ACHN (cell line): ENCODE results near the gene SLC22A16.

ENCODE experiments used
- DNase-seq: peaks from one replicate; pipeline ENCODE4 v3.0.0-alpha.2; 2015
- in situ Hi-C: cut with HindIII; loops from 2 replicates; pipeline ENCODE4 v1.10.0; 2017; ENCODE audit warnings: low sequenced_read_pairs, low pct_ligation_motif_present, low pct_unique_long_range_greater_than_20kb

SLC22A16 gene

DNA sequence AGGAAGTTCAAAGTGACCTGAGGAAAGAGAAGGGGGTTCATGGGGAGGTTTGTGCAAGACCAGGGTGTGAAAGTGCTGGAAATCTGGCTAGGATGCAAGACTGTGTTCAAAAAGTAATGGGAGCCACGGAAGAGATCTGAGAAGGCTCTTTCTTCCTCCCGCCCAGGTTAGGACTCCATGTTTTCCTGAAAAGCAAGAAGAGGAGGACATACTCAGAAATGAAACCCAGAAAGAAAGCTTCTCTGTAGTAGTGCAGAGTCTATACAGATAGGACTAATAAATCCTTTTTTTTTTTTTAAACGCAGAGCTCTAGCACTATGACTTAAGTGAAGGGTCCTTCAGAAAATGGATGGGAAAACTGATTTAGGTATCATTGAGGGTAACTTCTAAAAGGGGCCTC, 57.8 kb downstream of the SLC22A16 start:
- in situ Hi-C loops = no loop called here
- no peak for DNase-seq

DNA sequence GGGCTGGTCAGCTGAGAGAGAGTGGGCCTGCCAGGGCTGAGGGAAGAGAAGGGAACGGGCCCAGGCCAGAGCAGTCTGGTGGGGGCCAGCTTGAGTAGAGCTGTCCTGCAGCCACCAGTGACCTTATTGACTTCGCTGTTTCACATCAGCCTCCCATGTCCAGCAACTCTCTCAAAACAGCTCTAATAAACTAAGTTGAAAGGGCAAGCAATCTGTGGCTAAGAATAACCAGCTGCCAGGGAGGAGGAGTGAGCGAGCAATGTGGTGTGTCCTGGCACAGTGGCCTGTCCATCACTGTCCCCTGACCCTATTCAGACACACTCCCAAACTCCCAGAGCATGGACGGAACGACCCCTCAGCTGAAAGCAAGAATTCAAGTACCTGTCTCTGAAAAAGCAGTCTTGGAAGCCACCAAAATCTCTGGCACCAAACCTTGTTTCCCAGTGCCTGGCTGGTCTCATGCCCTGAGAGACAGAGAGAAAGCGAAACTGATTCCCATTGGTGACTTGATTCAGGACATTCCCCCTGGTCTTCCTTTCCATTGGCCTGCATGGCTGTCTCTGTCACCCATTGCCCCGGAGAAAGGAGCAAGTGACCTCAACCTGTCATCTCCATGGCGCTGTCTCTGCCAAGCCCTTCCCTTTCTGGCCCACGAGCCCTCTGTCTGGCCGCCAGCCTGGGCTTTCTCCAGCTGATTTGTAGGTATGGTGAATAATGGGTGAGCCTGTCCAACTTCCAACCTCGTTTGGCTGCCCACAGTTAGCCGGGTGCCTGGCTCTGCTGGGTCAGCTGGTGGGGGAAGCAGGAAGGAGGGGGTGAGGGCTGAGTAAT, 61.1 kb downstream of the SLC22A16 start, which contains the start of gene DDO:
TSS of gene DDO (minus strand) at position 490 of the 831 bp plus-strand sequence. CDS start 2,113 bp downstream, outside the sequence.
- peak; percentile 72 for DNase-seq

DNA sequence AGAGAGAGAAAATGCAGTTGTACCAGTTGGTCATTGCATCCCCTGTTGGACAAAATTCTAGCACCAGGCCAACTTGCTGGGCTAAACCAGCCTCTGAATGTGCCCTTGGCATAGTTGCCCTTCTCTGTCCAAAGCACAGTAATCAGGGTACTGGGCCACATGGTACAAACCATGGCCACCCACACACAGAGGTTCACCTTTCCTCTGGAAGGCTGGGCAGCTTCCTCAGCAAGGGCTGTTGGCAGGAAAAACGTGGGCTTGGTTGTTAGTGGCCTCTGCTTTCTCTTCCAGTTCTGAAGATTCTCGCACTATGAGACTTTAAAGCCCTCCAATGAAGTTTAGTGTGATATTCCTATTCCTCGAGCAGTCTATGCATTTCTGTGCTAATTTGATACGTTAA, 61.7 kb downstream of the SLC22A16 start:
- in situ Hi-C loops = no loop called here

More for the DNA sequence above, 61.1 kb downstream of the SLC22A16 start, which contains the start of gene DDO:
- in situ Hi-C loops = no loop called here

DNA sequence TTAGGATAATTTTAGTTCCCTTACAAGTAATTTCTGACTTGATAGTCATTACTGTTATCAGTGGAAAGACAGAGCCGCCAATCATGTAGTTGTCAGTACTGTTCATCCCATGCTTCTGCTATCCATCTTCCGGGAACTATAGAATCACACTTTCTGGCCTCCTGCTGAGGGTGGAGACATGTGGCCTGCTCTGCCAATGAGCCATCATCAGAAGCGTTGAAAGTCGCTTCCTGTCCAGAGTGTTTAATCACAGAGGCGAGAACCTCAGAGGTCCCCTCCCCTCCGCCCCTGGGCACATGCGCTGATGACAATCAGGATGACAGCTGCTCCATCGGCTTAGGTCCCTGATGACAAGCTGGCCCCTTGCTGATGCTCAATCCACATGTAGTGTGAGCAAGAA, 64.1 kb downstream of the SLC22A16 start:
- DNase-seq = no peak
- in situ Hi-C loops = no loop called here

More for the DNA sequence above, 61.7 kb downstream of the SLC22A16 start:
- DNase-seq = no peak

DNA sequence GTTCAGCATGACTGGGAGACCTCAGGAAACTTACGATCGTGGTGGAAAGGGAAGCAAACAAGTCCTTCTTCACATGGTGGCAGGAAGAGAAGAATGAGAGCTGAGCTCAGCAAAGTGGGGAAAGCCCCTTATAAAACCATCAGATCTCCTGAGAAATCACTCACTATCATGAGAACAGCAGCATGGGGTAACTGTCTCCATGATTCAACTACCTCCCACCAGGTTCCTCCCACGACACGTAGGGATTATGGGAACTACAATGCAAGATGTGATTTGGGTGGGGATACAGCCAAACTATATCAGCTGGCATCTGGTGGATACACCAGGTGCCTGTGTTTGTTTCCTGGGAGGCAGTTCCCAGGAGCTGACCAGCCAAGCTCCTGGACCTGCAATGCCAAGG, 65.9 kb downstream of the SLC22A16 start:
- in situ Hi-C loops = no loop called here

DNA sequence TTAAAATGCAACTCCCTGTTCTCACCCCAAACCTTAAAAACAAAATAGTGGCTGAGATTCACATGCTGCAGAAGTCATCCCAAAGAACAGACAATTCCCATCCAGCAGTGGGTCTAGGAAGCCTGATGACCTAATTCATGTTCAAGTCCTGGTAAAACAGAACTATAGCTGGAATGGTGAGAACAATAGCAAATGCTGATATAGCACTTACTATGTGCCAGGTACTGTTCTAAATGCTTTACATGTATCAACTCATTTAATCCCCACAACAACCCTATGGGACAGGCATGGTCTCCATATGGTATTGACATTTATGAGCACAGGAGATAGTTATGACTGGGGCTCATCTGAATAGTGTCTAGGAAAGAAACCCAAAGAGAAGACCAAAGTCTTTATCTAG, 66.6 kb downstream of the SLC22A16 start:
- in situ Hi-C loops = no loop called here
- DNase-seq = no peak

More for the DNA sequence above, 65.9 kb downstream of the SLC22A16 start:
- no peak for DNase-seq

DNA sequence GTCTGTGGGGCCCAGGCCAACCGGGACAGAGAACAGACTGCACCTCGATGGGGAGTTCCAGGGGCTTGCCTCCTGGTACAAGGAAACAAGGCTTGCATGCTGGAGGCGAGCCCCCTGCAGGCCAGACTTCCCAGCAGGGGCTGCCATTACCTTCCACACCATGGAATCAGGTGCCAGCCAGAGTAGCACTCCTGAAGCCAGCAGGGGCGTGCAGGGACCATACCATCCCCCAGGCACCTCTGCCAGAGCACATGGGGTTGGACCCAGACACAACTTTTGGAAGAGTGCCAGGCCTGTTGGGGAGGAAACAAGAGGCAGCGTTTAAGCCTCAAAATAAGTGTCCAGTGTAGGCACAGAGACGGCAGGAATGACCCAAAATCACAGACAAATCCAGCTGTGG, 67.5 kb downstream of the SLC22A16 start:
- DNase-seq = no peak
- in situ Hi-C loops = no loop called here

DNA sequence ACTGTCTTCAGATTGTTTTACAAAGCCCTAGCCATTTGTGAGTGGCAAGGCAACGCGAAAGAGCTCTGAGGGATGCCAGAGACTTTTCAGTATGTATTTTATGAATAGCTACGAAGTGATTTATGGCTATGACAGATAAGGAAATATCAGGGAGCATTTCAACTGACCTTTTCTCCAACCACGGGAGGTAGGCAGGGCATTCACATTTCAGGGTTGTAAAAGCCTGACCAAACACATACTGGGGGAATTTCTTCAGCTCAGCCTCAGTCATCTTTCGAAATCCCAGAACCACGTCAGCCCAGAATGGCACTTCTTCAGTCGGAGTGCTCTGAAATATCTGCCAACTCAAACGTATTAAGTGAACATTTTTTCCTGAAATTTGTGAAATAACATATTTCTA, 71.8 kb downstream of the SLC22A16 start:
- in situ Hi-C loops = no loop called here
- DNase-seq = no peak

DNA sequence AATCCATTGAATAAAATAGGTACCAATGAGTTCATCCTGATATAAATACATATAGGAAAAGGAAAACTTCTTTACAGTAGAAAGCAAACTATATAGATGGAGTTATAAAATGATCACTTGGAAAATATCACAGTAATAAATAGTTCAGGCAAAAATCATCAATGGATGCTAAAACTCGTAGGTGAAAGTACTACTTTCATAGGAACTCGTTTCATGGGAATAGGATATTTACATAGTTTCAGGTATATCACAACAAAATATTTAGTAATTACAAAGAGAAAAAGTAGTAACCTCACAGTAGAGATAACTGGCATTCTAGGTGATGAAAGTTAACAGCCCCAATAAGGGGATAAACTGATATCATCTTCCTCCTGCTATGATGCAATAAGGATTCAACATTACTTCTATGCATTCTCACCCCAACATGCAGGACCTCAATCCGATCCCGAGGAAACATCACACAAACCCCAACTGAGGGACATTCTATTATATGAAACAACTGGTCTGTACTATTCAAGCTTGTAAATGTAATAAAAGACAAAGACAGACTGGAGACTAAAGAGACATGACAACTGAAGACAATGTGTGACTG, 74.7 kb downstream of the SLC22A16 start:
- in situ Hi-C loops = no loop called here
- no peak for DNase-seq

DNA sequence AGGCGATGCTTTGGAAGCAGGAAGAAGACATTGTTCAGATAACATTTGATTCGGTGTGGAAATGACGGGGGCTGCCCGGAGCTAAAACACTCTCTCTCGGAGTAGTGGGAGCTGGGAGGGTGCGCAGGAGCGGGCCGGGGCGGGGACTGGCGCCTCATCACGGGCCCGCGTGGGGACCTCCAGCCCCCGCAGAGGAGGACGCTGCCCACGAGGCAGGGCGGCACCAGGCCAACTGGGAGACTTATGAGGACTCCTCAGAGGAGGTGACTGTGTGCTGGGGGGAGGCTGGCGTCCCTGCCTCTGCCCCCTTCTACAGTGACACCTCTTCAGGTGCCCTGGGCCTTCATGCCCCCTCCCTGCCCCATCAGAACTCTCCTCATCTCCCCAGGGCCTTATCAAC, 76.2 kb downstream of the SLC22A16 start:
- DNase-seq = no peak
- in situ Hi-C loops = no loop called here

DNA sequence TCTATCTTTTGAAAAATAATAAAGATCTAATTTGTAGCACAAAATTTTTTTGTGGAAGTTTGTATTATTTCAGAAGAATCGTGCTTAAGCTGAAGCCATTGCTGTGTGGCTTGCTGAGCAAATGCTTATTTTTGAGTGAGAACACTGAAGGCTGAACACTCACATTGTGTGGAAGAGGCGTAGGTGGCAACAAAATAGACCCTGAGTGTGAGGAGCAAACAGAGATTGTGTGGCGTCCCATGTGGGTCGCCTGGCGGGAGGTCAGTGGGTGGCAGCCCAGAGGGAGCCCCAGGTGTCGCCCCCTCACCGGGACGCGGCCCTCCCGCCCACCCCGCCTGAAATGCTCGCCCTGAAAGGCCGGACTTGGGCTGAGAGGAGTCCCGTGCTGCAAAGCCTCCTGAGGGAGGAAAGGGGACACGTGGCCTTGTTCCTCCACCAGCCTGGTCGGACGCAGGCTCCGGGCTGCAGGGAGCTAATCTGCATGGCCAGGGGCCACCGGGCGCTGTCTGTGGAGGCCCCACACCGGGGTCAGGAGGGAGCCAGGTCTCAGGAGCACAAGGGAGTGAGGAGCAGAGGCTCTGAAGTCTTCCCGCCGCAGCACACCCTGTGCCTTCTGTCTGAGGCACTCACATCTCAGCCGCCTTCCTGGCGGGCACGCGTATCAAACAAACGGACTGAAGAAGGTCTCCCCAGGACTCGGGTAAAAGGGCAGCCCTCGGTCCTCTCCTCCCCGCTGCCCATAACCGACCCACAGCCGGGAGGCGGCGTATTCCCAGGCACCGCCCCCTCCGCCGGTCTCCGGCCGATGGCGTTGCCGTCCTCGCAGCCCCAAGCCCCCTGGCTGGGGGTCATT, 77.0 kb downstream of the SLC22A16 start:
- no peak for DNase-seq
- in situ Hi-C loops = no loop called here

DNA sequence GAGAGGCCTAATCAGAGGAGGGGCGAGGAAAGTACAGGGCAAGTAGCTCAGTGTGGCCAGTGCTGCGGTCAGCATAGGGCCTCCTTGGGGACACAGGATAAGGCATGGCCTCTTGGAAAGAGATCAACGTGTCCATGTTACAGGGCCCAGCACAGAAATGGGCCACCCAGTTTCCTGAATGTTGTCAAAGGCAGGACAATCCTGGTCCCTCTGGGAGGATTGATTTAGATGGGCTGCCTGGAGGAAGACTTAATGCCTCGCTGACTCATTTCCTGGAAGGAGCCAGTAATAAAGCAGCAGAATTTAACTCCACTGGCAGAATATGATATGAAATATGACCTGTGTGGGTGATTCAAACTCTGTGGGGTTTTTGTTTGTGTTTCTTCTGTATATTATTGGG, 77.6 kb downstream of the SLC22A16 start:
- DNase-seq = no peak
- in situ Hi-C loops = no loop called here

DNA sequence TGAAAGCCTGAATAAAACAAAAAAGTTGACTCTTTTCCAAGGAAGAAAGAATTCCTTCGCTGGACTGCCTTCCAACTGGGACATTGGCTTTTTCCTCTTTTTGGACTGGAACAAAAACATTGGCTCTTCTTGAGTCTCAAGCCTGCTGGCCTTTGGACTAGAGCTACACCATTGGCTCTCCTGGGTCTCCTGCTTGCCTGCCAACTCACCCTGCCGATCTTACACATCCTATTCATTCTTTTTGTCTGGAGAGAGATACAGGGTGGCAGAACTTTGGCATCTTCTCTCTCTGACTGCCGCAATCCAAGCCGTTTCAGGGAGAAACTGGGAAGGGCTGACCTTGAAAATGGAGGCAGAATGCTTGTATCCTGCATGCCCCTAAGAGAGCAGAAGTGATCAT, 81.2 kb downstream of the SLC22A16 start:
- in situ Hi-C loops = no loop called here
- DNase-seq = no peak

DNA sequence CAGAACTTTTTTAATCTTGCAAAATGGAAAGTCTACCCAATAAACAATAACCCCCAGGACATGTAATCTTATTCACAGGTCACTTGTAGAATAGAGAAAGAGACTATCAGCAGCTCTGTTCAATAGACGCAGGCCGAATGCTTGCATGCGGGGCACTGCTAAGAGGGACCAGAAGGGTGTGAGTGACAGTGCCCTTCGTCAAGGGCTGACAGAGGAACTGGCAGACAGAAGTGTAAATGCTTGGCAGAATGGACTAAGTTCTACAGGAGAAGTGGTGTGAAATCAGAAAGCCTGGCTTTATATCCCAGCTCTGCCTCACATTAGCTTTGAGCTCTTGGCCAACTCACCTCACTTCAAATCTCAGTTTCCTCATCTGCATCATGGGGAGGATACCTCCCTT, 82.0 kb downstream of the SLC22A16 start:
- in situ Hi-C loops = no loop called here
- no peak for DNase-seq

DNA sequence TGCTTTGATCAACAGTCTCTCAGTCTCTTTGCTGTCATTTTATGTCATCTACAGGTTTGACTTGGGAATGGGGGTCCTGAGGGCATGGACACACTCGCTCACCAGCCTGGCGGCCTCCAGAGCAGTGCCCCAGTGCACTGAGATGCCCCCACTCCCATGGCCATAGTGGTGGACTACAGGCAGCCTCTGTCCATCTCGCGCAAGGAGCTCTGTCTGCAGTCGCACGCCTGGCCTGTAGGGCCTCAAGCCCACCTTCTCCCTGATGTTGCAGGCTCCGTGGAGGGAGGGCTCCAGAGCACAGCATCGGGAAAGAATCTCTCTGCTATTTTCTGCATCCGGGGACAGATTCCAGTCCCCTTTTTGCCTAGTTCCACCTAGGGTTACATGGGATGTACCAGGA, 83.7 kb downstream of the SLC22A16 start:
- in situ Hi-C loops = no loop called here
- DNase-seq = no peak

DNA sequence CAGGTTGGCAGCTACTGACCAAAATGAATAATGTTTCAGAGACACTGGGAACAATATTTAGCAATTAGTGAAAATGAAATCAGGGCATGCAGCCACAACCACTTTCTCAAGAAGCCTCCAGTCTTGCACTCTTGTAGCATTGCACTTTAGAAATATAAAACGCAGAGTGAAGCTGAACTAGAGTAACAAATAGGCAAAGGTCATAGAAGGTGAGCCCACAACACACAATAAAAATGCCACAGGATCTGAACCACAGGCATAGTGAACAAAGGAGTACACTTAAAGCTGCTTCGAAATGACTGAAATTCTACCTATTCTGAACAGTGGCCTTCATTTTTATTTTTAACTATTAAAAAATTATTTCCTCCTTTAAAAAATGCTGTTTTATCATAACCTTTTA, 86.0 kb downstream of the SLC22A16 start:
- no peak for DNase-seq
- in situ Hi-C loops = no loop called here

DNA sequence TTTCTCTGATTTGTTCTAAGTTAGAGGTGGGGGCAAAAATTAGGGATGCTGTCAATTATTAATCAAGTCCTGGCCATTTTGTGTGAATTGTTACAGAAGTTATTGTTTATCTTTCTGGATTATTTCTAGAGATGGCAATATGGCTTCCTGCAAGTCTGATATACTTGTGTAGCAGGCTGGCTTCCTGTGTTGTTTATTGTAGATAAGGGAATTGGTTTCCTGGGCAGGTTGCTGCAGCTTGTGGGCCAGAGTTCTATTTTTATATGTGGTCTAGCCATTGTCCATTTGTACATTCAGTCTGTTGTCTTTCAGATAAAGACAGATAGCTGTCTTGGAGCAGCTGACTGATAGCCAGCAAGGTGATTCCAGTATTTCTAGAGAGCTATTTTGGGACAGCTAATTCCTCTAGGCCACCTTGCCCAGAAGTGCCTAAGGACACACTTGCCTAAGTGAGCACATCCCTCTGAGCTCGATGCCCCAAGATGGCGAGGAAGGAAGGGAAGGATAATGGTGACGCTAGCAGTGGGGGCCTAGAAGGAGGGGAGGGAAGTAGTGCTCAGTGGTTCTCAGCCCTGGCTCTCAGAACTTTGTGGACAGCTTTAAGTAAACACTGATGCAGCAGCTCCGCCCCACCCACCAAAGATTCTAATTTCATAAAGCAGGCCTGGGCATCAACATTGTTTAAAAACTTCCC, 86.6 kb downstream of the SLC22A16 start:
- in situ Hi-C loops = no loop called here
- no peak for DNase-seq

DNA sequence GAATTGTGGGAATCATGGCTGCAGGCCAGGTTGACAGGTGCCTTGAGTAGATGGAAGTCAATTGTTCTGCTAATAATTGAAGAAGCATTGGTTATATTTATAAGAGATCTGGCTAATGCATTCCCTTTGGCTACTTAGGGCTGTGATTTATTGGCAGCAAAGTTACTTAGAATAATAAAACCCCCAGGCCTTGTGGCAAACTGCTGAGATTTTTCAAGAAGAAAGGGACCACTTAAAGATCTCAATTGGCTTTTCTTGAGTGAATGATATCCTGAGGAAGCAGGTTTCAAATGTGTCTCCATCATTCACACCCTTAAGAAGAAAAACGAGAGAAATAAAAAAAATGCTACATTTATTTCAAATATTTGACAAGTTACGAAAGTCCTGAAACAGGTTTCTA, 88.4 kb downstream of the SLC22A16 start:
- in situ Hi-C loops = no loop called here
- no peak for DNase-seq

DNA sequence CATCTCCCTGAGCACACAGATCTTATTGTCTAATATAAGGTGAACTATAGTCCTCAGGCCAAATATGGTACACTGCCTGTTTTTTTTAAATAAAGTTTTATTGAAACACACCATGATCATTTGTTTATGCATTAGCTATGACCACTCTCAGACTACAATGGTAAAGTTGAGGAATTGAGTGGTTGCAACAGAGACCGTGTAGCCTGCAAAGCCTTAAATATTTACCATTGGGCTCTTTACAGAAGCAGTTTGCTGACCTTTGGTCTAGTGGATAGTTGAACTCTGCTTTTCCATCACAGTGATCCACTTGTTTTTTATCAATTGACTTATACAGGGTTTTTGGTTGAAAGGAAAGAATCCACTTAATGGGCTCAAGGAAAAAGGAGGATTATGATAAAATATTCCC, 91.0 kb downstream of the SLC22A16 start:
- no peak for DNase-seq
- in situ Hi-C loops = no loop called here
